Fibroblast of lung (primary cell): ENCODE results near the gene PDE4D.

Source experiments
- CTCF ChIP-seq, 2 donors: IDR thresholded peaks in 1 of 2; conservative IDR thresholded peaks in 1 of 2; 1 replicate in 1 of 2; 2 replicates in 1 of 2; pipeline ENCODE4 v1.5.1; 2011 to 2012; ENCODE audit warnings: low read length in 2 of 2, control low read depth in 1 of 2, inconsistent platforms in 1 of 2, low read depth in 1 of 2, mild to moderate bottlenecking in 1 of 2
- EZH2 ChIP-seq: IDR thresholded peaks from 2 replicates; pipeline ENCODE4 v1.5.1; 2012; ENCODE audit warnings: low read length, control low read depth, mild to moderate bottlenecking; ENCODE audit errors: missing control alignments

GRCh38 chr5:59428391-59428790 lies 465.1 kb downstream of the PDE4D start:
- no peak for TF ChIP-seq CTCF (conservative IDR thresholded peaks at IDR 0.05 in 1 of 2, IDR thresholded peaks at IDR 0.05 in 1 of 2; ENCODE audit: low read depth in 1 of 2, low read length in 2 of 2)
- TF ChIP-seq EZH2 = no peak
